ENCODE data around the gene HACD2. TPM values are rescaled to one million over a fixed set of nuclear protein-coding genes. Genes with fewer than 3 reads are reported as not detected.
"Not testable (repeated sequence)": the region's sequence is repeated elsewhere in the genome, so short reads cannot be mapped to it uniquely, and the experiment has no call there.

The HACD2 gene
- polyA plus RNA-seq, 3 donors from 2014 or later = 19.3 to 37.0 (median 25.3) TPM

DNA sequence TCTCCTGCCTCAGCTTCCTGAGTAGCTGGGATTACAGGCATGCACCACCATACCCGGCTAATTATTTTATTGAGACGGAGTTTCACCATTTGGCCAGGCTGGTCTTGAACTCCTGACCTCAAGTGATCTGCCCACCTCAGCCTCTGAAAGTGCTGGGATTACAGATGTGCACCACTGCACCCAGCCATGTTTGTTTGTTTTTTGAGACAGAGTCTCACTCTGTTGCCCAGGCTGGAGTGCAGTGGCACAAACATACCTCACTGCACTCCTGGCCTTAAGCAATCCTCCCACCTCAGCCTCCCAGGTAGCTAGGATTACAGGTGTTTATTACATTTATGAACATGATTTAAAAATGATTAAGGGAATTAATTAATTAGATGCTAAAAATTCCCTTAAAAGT lies 18.3 kb upstream of the HACD2 start:
- H3K36me3 Mint-ChIP-seq = peaks cover 0 to 10% (median 7%) of the 10 kb centered on the region in 3 donors
- H3K9me3 Mint-ChIP-seq; H3K27ac Mint-ChIP-seq; DNase-seq; H3K27me3 Mint-ChIP-seq (ENCODE audit: low read depth in 3 of 3); H3K4me3 Mint-ChIP-seq; H3K4me1 Mint-ChIP-seq: not testable (repeated sequence)

DNA sequence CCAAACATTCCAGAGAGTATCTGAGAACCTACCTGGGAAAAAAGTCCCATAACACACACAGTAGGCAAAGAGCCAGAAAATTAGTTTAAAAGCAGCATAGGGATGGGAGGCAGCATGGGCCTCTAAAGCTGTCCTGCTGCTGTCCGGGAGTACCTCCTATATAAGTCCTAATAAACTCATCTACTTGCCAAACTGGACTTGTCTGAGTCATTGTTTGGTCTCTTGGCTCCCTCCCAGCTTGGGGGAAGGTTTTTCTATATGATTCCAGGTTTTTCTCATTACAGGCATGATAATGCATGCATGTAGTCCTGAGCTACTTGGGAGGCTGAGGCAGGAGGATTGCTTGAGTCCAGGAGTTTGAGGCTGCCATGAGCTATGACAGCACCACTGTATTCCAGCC lies 17.5 kb upstream of the HACD2 start:
- H3K4me1 Mint-ChIP-seq = no peaks in the 10 kb centered on the region

DNA sequence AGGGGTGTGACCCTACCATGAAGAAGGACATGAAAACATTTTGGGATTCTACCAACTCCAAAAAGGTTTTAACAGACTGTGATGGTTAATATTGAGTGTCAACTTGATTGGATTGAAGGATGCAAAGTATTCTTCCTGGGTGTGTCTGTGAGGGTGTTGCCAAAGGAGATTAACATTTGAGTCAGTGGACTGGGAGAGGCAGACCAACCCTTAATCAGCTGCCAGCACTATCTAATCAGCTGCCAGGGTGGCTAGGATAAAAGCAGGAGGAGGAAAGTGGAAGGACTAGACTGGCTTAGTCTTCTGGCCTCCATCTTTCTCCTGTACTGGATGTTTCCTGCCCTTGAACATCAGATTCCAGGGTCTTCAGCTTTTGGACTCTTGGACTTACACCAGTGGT lies 16.0 kb upstream of the HACD2 start:
- DNase-seq; H3K4me3 Mint-ChIP-seq; H3K9me3 Mint-ChIP-seq; H3K4me1 Mint-ChIP-seq; H3K27ac Mint-ChIP-seq; H3K27me3 Mint-ChIP-seq (ENCODE audit: low read depth in 3 of 3): not testable (repeated sequence)
- peaks cover 0 to 10% (median 7%) of the 10 kb centered on the region in 3 donors for H3K36me3 Mint-ChIP-seq

More for the DNA sequence above, 17.5 kb upstream of the HACD2 start:
- DNase-seq = no peak
- Mint-ChIP-seq H3K9me3 (no peaks in the 10 kb centered on the region), H3K27me3 (ENCODE audit: low read depth in 3 of 3) (no peaks in the 10 kb centered on the region), H3K4me3 (no peak overlapping the region), H3K27ac (no peak overlapping the region), H3K36me3 (peaks cover 0 to 10% (median 7%) of the 10 kb centered on the region in 3 donors)

DNA sequence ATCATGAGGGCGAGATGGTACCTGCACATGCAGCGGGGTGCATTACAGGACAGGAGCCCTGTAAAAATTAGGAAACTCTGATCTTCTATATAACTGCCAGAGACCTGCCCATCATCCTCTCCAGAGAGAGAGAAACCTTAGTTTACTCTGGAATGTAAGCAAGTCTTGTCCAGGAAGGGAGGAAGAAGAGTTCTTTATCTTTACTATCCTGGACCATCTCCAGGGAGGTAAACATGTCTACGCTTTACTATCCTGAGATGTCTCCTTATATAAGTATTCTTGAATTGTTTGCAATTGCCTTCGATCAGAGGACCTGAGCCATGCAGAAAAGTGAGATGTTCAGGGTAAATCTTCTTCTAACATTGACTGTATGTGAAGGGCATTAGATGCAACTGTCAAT lies 12.7 kb upstream of the HACD2 start:
- no peaks in the 10 kb centered on the region for H3K4me1 Mint-ChIP-seq
- peaks cover 0 to 16% (median 14%) of the 10 kb centered on the region in 3 donors for H3K36me3 Mint-ChIP-seq
- H3K9me3 Mint-ChIP-seq = no peaks in the 10 kb centered on the region
- H3K27ac Mint-ChIP-seq = no peak overlapping the region
- H3K4me3 Mint-ChIP-seq = no peak overlapping the region
- H3K27me3 Mint-ChIP-seq (ENCODE audit: low read depth in 3 of 3) = peaks cover 0 to 2% (median 0%) of the 10 kb centered on the region in 3 donors
- no peak for DNase-seq

DNA sequence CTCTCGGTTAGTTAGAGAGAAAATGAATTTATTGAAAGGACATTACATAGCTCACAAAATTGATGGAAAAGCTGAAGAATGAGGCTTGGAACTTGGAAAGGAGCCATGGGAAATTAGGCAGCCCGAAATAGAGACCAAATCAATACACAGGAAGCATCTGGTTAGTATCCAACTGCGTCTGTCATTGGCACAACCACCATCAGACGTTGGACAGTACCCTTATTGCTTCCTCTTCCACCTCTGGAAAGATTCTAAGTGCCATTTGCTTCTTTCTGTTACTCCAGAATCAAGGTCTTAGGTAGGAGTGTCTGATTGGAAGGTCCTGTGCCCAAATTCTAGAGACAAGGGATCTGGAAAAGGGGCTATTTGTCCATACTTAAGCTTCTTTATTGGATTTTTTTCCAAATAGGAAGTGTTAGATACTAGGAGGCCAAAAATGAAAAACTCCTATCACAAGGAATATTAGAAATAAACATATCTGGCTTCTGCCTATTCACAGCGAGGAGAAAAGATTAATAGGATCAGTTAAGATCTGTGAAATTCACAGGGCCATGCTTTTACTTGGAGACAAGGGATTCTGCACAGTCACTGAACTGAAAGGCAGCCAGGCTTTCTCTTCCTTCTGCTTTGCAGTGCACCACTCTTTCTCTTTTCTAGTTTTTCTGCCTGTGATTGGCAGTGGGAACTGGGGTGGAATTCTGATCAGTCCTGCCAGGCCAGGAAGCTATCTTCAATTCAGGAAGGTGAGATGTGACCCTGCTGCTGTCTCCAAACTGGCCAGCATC lies 10.7 kb upstream of the HACD2 start:
- H3K9me3 Mint-ChIP-seq = peaks cover 0 to 7% (median 2%) of the 10 kb centered on the region in 6 donors
- H3K4me1 Mint-ChIP-seq = no peaks in the 10 kb centered on the region
- no peak for DNase-seq
- no peak overlapping the region for H3K4me3 Mint-ChIP-seq
- H3K36me3 Mint-ChIP-seq = peaks cover 7 to 26% (median 17%) of the 10 kb centered on the region in 3 donors
- H3K27me3 Mint-ChIP-seq (ENCODE audit: low read depth in 3 of 3) = peaks cover 0 to 2% (median 0%) of the 10 kb centered on the region in 3 donors
- H3K27ac Mint-ChIP-seq = no peak overlapping the region

DNA sequence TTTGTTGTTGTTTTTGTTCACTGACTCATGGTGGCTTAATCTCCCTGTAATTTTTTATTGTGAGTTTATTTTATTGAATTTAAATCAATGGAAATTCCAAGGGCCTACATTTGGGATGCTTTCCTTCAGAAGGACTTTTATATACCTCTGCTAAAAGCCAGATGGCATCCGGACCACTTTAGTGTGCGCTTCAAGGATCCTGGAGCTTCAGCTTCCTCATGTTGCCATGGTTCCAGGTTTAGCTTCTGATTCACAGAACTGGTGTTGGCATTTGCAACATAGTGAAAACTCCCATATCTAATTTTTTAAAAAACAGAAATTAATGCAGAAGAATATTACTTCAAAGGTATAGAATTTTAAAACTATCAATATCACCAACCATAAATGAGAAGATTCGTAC lies 8.5 kb upstream of the HACD2 start:
- peaks cover 0 to 2% (median 0%) of the 10 kb centered on the region in 3 donors for H3K27me3 Mint-ChIP-seq (ENCODE audit: low read depth in 3 of 3)
- peaks cover 12 to 35% (median 22%) of the 10 kb centered on the region in 3 donors for H3K36me3 Mint-ChIP-seq
- DNase-seq = no peak
- no peaks in the 10 kb centered on the region for H3K4me1 Mint-ChIP-seq
- no peak overlapping the region for H3K4me3 Mint-ChIP-seq
- peaks cover 0 to 7% (median 3%) of the 10 kb centered on the region in 6 donors for H3K9me3 Mint-ChIP-seq
- H3K27ac Mint-ChIP-seq = no peak overlapping the region

DNA sequence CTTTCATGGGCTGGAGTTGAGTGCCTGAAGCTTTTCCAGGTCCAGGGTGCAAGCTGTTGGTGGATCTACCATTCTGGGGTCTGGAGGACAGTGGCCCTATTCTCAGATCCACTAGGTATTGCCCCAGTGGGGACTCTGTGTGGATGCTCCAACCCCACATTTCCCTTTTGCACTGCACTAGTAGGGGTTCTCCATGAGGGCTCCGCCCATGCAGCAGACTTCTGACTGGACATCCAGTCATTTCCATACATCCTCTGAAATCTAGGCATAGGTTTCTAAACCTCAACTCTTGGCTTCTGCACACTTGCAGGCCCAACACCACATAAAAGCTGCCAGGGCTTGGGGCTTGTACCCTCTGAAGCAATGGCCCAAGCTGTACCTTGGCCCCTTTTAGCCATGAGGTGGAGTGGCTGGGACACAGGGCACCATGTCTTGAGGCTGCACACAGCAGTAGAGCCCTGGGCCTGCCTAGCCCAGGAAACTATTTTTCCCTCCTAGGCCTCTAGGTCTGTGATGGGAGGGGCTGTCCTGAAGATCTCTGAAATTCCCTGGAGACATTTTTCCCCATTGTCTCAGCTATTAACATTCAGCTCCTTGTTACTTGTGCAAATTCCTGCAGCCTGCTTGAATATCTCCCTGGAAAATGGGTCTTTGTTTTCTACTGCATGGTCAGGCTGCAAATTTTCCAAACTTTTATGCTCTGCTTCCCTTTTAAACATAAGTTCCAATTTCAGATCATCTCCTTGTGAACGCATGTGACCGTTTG lies 6.0 kb upstream of the HACD2 start:
- Mint-ChIP-seq H3K4me1 (peaks cover 0 to 5% of the 10 kb centered on the region in 2 donors), H3K36me3 (peaks cover 16 to 35% (median 22%) of the 10 kb centered on the region in 3 donors), H3K9me3 (peaks cover 0 to 7% (median 3%) of the 10 kb centered on the region in 6 donors), H3K4me3 (no peak overlapping the region), H3K27me3 (ENCODE audit: low read depth in 3 of 3) (peaks cover 0 to 2% (median 0%) of the 10 kb centered on the region in 3 donors), H3K27ac (no peak overlapping the region)
- no peak for DNase-seq

DNA sequence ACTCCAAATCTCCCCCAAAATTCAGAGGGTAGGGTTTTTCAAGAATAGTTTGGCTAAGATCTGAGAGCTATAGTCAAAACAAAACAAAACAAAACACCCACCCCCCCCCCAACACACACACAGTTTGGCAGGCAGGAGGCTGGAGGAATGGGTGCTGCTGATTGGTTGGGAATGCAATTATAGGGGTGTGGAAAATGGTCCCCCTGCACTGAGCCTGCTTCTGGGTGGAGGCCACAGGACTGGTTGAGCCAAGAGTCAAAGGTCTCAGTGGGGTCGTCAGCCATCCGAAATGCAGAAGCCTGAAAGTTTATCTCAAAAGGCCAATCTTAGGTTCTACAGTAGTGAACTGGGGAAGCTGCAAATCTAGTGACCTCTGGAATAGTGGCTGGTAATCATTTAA lies 2.5 kb upstream of the HACD2 start:
- H3K4me3 Mint-ChIP-seq = peak overlapping the region in 1 of 5 donors; percentile 27
- no peak overlapping the region for H3K27ac Mint-ChIP-seq
- H3K36me3 Mint-ChIP-seq = peaks cover 16 to 21% (median 17%) of the 10 kb centered on the region in 3 donors
- no peak for DNase-seq
- peaks cover 0 to 2% (median 0%) of the 10 kb centered on the region in 3 donors for H3K27me3 Mint-ChIP-seq (ENCODE audit: low read depth in 3 of 3)
- H3K4me1 Mint-ChIP-seq = peaks cover 13 to 20% of the 10 kb centered on the region in 2 donors
- peaks cover 0 to 7% (median 3%) of the 10 kb centered on the region in 6 donors for H3K9me3 Mint-ChIP-seq

DNA sequence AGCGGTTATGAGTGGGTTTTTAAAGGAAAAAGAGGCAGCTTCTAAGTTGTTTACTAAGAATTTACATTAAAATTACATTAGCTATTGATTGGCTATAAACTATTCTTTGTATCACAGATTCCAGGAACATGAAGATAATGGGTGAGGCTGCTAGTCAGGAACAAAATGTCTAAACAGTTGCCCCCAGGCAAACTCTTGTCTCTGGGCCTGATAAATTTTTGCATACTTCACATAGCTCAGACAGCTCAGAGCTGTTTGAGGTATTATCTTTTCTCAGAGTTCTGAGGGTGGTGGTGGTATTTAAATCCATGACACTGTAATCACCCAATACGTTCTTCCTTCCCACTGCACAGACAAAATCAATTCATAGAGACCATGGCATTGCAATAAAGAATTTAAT lies 2.1 kb upstream of the HACD2 start:
- no peak overlapping the region for H3K27ac Mint-ChIP-seq
- peaks cover 13 to 22% of the 10 kb centered on the region in 2 donors for H3K4me1 Mint-ChIP-seq
- H3K9me3 Mint-ChIP-seq = peaks cover 0 to 7% (median 3%) of the 10 kb centered on the region in 6 donors
- peaks cover 13 to 19% (median 16%) of the 10 kb centered on the region in 3 donors for H3K36me3 Mint-ChIP-seq
- peaks cover 0 to 2% (median 0%) of the 10 kb centered on the region in 3 donors for H3K27me3 Mint-ChIP-seq (ENCODE audit: low read depth in 3 of 3)
- H3K4me3 Mint-ChIP-seq = peak overlapping the region in 3 of 5 donors; percentile 11 to 27 (median 17)
- no peak for DNase-seq

DNA sequence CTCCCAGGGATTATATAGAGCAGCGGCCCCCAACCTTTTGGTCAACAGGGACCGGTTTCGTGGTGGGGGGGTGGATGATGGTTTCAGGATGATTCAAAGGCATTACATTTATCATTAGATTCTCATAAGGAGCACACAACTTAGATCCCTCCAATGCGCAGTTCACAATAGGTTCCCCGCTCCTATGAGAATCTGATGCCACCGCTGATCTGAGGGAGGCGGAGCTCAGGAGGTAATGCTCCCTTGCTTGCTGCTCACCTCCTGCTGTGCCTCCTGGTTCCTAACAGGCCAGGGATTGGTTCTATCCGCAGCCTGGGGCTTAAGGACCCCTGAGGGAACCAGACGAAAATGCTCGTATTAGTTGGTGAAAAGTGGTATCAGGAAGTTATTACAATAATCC lies 1.3 kb upstream of the HACD2 start:
- no peak overlapping the region for H3K4me3 Mint-ChIP-seq
- peaks cover 9 to 20% (median 13%) of the 10 kb centered on the region in 3 donors for H3K36me3 Mint-ChIP-seq
- no peak overlapping the region for H3K27ac Mint-ChIP-seq
- H3K4me1 Mint-ChIP-seq = peaks cover 13 to 22% of the 10 kb centered on the region in 2 donors
- peaks cover 0 to 2% (median 0%) of the 10 kb centered on the region in 3 donors for H3K27me3 Mint-ChIP-seq (ENCODE audit: low read depth in 3 of 3)
- peaks cover 0 to 2% (median 0%) of the 10 kb centered on the region in 6 donors for H3K9me3 Mint-ChIP-seq
- peak in 1 of 3 donors; percentile 3 for DNase-seq

DNA sequence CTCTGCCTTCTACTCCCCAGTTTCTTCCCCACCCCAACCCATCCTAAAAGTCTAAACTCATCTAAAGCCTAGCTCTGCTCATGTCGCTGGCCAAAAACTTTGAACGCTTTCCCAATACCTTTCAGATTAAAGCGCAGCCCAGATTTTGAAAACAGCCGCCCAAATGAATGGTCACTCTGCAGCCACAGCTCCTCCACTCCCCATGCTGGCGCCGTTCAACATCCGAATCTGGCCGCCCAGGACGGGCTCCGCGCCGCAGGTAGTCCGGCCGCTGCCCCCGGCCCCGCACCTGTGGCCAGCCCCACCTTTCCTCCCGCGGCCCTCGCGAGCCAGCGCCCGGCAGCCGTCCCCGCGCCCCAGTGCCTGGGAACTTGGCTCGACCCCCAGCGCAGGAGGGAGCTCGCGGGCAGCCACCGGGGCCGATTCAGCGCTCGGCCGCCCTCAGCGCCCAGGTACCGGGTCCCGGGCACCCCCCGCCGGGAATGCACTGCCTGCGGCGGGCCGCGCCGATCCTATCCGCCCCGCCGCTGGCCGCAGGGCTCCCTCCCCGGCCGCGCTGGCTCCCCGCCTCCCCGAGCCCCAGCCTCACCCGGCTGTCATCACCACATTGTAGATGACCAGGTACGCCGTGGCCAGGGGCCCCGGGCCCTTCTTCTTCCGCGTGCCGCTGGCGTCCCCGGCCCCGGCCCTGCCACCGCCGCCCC lies 417 bp downstream of the HACD2 start:
- Mint-ChIP-seq H3K4me3 (peak overlapping the region in 2 of 5 donors; percentile 90 to 91), H3K27ac (peak overlapping the region; percentile 68 to 88 (median 84)), H3K36me3 (peaks cover 3 to 20% (median 17%) of the 10 kb centered on the region in 3 donors), H3K9me3 (no peaks in the 10 kb centered on the region), H3K4me1 (peaks cover 13 to 22% of the 10 kb centered on the region in 2 donors), H3K27me3 (ENCODE audit: low read depth in 3 of 3) (peaks cover 0 to 2% (median 0%) of the 10 kb centered on the region in 3 donors)
- DNase-seq = no peak

DNA sequence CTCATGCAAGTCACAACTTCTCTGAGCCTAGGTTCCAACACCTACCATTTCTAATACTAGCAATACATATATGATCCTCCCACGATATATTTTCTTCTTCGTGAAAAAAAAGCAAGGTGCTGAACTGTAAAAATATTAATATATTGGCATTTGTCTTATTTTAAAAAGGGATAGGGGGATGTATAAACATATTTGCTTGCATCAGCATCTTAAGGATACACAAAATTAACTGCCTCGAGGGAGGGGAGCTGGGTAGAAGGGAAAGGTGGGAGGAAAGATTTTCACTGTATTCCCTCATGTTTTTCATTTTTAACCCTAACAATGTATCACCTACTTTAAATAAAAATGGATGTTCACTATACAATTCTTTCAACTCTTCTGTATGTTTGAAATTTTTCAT lies 1.3 kb downstream of the HACD2 start:
- peaks cover 13 to 22% of the 10 kb centered on the region in 2 donors for H3K4me1 Mint-ChIP-seq
- DNase-seq = no peak
- H3K27ac Mint-ChIP-seq = peak overlapping the region in 3 of 6 donors; percentile 12 to 85 (median 68)
- peaks cover 7 to 22% (median 18%) of the 10 kb centered on the region in 3 donors for H3K36me3 Mint-ChIP-seq
- peaks cover 0 to 2% (median 0%) of the 10 kb centered on the region in 3 donors for H3K27me3 Mint-ChIP-seq (ENCODE audit: low read depth in 3 of 3)
- H3K9me3 Mint-ChIP-seq = no peaks in the 10 kb centered on the region
- peak overlapping the region in 2 of 5 donors; percentile 90 to 91 for H3K4me3 Mint-ChIP-seq

DNA sequence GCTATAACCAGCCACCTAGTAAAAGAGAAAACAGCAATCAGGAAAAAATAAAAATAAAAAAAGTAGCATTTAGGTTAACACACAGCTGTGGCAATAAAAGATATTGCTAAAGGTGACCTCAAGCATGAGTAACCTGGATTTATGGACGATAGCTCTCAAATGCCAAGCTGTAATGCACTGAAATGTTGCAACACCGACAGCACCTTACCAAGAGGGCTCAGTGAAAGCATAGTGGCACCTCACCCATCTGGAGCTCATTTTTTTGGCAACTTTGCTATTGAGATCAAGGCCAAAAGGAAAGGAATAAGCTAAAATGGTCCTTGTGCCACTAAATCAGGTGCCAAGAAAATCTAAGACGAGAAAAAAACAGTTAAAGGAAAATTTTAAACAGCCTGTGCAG lies 2.5 kb downstream of the HACD2 start:
- DNase-seq = no peak
- H3K4me3 Mint-ChIP-seq = no peak overlapping the region
- H3K36me3 Mint-ChIP-seq = peaks cover 5 to 23% (median 23%) of the 10 kb centered on the region in 3 donors
- H3K9me3 Mint-ChIP-seq = no peaks in the 10 kb centered on the region
- H3K27me3 Mint-ChIP-seq (ENCODE audit: low read depth in 3 of 3) = peaks cover 0 to 2% (median 0%) of the 10 kb centered on the region in 3 donors
- H3K27ac Mint-ChIP-seq = no peak overlapping the region
- H3K4me1 Mint-ChIP-seq = peaks cover 10 to 22% of the 10 kb centered on the region in 2 donors
